ENCODE measurements around the gene BLID.

Gene BLID

DNA sequence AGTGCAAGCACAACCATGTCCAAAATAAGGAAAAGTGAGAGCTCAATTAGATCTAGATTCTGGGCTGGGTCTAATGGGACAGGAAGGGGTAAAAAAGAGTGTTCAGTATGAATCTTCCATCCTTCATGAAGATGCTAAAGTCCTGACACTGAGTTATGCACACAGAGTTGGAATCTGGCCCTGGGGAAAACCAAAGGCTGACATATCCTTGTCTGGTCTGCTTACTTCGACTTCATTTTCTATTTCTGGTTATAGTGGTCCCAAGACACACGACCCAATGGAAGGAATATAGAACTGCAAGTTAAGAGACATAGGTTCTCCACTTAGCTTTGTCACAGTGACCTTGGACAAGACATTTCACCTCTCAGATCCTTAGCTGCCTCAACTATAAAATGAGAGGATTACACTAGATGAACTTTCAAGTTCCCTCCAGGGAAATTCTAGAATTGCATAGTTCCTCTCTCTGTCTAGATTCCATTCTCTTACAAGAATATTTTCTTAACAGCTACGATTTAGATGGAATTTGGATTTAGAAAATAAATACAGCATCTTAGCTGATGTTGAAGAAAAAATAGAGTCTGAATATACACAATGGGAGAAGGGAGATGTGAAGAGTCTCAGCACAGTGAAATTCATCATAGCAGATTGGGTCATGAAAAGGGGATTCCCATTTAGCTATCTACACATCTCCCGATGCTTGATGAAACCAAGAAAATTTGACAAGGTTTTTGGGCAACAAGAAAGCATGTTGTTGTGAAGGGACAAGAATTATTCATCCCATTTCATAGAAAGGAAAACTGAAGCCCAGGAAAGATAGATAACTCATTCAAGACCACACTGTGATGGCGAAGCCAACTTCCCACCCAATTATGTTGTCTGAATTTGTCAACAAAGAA is 3.3 kb downstream of the BLID start:
- peaks cover 3% of the 10 kb centered on the region for H3K4me1 ChIP-seq (ENCODE audit: control insufficient read depth, insufficient read depth, low read length)

DNA sequence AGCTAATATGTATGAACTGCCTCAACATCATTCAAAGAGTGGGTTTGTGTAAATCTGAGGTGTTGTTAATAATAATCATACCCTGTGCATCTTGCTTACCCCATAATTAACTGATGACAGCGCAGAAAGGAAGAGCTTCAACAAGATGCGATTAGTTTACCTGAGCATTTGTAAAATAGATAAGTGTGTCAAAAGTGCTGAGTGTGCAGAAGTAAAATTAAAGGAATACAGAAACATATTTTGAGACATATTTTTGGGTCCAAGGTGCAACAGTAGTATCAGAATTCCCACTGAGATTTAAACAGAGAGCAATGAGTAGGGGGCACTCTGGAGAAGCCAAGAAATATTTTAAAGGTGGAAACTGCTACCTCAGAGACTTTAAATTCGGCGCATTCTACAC is 6.1 kb downstream of the BLID start:
- H3K4me3 ChIP-seq (ENCODE audit: low read depth, low read length): no peak overlapping the region
- H3K36me3 ChIP-seq (ENCODE audit: control insufficient read depth, insufficient read depth, low read length): no peaks in the 10 kb centered on the region
- H3K27me3 ChIP-seq (ENCODE audit: control insufficient read depth, insufficient read depth, low read length): no peaks in the 10 kb centered on the region
- no peaks in the 10 kb centered on the region for H3K9me3 ChIP-seq (ENCODE audit: control insufficient read depth, insufficient read depth, low read length)
- H3K9ac ChIP-seq (ENCODE audit: low read depth, low read length): no peak overlapping the region
- no peaks in the 10 kb centered on the region for H3K4me1 ChIP-seq (ENCODE audit: control insufficient read depth, insufficient read depth, low read length)

More for the DNA sequence above, 3.3 kb downstream of the BLID start:
- Histone ChIP-seq H3K27me3 (ENCODE audit: control insufficient read depth, insufficient read depth, low read length) (no peaks in the 10 kb centered on the region), H3K4me3 (ENCODE audit: low read depth, low read length) (no peak overlapping the region), H3K9ac (ENCODE audit: low read depth, low read length) (no peak overlapping the region), H3K9me3 (ENCODE audit: control insufficient read depth, insufficient read depth, low read length) (no peaks in the 10 kb centered on the region), H3K36me3 (ENCODE audit: control insufficient read depth, insufficient read depth, low read length) (no peaks in the 10 kb centered on the region)

DNA sequence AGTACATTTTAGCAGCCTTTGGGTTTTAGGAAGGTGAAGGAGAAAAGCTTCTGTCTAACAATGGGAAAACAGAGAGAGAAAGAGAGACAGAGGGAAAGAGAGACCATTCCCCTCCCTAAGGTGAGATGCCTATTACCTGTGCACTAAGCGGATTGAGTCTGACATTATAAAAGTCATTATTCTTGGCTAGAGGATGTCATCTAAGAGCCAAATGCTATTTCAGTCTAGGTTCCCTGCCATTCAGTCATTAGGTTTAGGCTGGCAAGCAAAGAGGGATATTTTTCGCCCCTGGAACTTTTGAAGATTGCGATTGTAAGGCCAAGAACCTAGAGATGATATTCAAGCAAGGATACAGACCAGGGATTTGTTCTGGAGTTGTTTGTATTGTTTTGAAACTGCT is 7.2 kb downstream of the BLID start:
- H3K4me3 ChIP-seq (ENCODE audit: low read depth, low read length): no peak overlapping the region
- H3K9ac ChIP-seq (ENCODE audit: low read depth, low read length): no peak overlapping the region
- no peaks in the 10 kb centered on the region for H3K27me3 ChIP-seq (ENCODE audit: control insufficient read depth, insufficient read depth, low read length)
- H3K9me3 ChIP-seq (ENCODE audit: control insufficient read depth, insufficient read depth, low read length): no peaks in the 10 kb centered on the region
- H3K36me3 ChIP-seq (ENCODE audit: control insufficient read depth, insufficient read depth, low read length): no peaks in the 10 kb centered on the region
- H3K4me1 ChIP-seq (ENCODE audit: control insufficient read depth, insufficient read depth, low read length): no peaks in the 10 kb centered on the region

DNA sequence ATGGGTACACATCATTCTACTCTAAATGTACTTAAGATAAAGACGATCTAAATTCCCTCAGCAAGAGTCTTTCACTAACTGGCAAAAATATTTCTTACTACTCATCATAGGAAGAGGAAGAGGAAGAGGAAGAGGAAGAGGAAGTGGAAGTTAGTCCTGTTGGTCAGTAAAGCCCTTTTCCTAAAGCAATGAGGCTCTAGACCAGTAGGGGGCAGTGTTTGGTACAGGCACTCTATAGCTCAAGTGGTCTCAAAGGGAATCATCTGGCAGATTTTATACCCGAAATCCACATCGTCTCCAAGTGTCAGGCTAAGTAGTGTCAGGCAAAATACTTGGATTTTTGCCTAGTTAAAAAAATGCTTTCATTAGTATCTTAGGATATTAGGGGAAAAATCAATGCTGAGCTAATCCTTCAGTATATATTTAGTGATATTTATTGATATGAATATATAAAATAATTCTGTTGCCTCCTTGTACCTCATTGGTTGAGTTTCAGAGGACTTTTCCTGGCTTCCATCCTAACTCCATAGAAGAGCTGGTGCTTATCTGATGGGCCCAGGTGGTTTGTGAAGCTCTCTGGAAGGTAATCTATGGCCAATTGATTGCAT is 7.7 kb downstream of the BLID start:
- Histone ChIP-seq H3K4me3 (ENCODE audit: low read depth, low read length) (no peak overlapping the region), H3K9me3 (ENCODE audit: control insufficient read depth, insufficient read depth, low read length) (no peaks in the 10 kb centered on the region), H3K36me3 (ENCODE audit: control insufficient read depth, insufficient read depth, low read length) (no peaks in the 10 kb centered on the region), H3K27me3 (ENCODE audit: control insufficient read depth, insufficient read depth, low read length) (no peaks in the 10 kb centered on the region), H3K9ac (ENCODE audit: low read depth, low read length) (no peak overlapping the region), H3K4me1 (ENCODE audit: control insufficient read depth, insufficient read depth, low read length) (no peaks in the 10 kb centered on the region)

DNA sequence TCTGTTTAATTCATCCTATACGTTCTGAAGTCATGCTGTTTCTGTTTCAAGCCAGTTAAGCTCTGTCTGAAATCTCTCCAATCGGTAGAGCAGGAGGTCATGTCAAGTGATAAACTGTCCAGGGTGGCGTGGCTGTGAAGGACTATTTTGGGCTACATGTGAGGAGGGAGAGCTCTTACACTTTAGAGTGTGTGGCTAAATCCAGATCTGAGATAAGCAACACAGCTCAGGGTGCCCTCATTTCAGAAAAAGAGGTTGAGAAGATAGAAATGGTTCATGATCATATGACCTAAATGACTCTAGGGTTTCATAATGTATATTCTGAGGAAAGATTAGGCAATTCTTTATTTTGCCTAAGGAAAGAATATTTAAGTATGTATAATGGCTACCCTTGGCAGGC is 8.4 kb downstream of the BLID start:
- no peaks in the 10 kb centered on the region for H3K36me3 ChIP-seq (ENCODE audit: control insufficient read depth, insufficient read depth, low read length)
- peaks cover 6% of the 10 kb centered on the region for H3K27me3 ChIP-seq (ENCODE audit: control insufficient read depth, insufficient read depth, low read length)
- no peaks in the 10 kb centered on the region for H3K4me1 ChIP-seq (ENCODE audit: control insufficient read depth, insufficient read depth, low read length)
- no peak overlapping the region for H3K9ac ChIP-seq (ENCODE audit: low read depth, low read length)
- H3K9me3 ChIP-seq (ENCODE audit: control insufficient read depth, insufficient read depth, low read length): no peaks in the 10 kb centered on the region
- no peak overlapping the region for H3K4me3 ChIP-seq (ENCODE audit: low read depth, low read length)

DNA sequence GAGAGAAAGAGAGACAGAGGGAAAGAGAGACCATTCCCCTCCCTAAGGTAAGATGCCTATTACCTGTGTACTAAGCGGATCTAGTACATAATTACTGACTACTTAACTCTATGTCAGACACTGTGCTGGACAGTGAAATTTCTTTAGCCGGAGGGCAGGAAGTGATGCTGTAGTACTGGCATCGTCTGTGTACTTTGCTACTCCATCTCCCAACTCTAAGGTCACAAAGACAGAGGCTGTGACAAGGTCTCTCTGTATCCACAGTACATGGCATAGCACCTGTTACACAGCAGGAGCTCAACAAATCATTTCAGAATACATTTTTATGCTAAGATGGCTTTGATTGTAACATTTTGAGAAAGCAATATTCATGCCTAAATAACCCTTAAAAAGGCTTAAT is 9.0 kb downstream of the BLID start:
- no peak overlapping the region for H3K9ac ChIP-seq (ENCODE audit: low read depth, low read length)
- H3K4me3 ChIP-seq (ENCODE audit: low read depth, low read length): no peak overlapping the region
- H3K9me3 ChIP-seq (ENCODE audit: control insufficient read depth, insufficient read depth, low read length): no peaks in the 10 kb centered on the region
- H3K27me3 ChIP-seq (ENCODE audit: control insufficient read depth, insufficient read depth, low read length): peaks cover 8% of the 10 kb centered on the region
- no peaks in the 10 kb centered on the region for H3K4me1 ChIP-seq (ENCODE audit: control insufficient read depth, insufficient read depth, low read length)
- no peaks in the 10 kb centered on the region for H3K36me3 ChIP-seq (ENCODE audit: control insufficient read depth, insufficient read depth, low read length)

DNA sequence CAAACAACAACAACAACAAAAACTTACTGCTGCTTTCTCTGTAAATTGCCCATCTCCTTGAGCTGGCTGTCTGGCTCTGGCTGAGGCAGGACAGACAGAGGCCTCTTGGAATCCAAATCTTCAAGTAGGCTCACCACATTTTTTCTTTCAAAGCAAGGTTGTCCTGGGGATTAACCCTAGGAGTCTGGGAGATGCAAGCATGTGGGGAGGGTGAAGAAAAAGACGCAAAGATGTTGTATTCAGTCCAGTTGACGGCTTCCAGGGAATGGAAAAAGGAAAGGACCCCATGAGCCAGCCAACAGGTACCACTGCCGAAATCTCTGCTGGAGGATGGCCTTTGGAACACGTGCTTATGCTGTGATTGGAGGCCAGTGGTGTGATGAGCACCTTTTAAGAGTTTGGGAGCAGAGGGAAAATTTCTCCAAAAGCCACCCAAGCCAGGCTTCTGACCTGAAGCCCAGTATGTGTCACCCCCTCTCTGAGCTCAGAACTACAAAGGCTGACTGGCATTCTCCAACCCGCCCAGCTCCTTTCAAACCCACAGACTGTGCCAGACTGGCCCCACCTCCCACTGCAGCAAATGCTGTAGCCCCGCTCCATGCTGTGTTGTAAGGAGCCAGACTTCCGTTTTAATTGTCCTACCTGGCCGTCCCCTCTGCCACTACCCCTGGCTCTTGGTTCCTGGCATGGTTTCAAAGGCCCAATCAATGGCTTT is 10.8 kb downstream of the BLID start:
- Histone ChIP-seq H3K27me3 (ENCODE audit: control insufficient read depth, insufficient read depth, low read length) (peaks cover 13% of the 10 kb centered on the region), H3K4me3 (ENCODE audit: low read depth, low read length) (no peak overlapping the region), H3K9ac (ENCODE audit: low read depth, low read length) (no peak overlapping the region), H3K9me3 (ENCODE audit: control insufficient read depth, insufficient read depth, low read length) (no peaks in the 10 kb centered on the region), H3K4me1 (ENCODE audit: control insufficient read depth, insufficient read depth, low read length) (peaks cover 2% of the 10 kb centered on the region), H3K36me3 (ENCODE audit: control insufficient read depth, insufficient read depth, low read length) (no peaks in the 10 kb centered on the region)

DNA sequence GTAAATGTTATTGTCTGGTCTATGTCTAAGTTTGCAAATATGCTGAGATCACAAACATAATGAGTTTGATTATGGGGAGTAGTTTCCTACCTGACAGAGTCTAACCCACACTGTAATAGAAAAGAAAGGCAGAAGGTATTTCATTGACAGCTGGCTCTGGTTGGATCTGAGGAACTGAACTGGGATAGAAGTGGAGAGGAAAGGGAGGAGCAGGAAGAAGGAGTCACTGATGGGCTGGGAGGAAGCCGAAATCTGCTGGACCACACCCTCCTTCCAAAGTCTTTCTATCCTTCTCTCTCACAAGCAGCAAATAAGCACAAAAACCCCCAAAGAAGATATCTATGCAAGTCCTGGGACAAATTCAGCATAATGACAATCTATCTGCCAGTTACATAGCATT is 11.7 kb downstream of the BLID start:
- Histone ChIP-seq H3K9ac (ENCODE audit: low read depth, low read length) (no peak overlapping the region), H3K9me3 (ENCODE audit: control insufficient read depth, insufficient read depth, low read length) (no peaks in the 10 kb centered on the region), H3K36me3 (ENCODE audit: control insufficient read depth, insufficient read depth, low read length) (no peaks in the 10 kb centered on the region), H3K4me3 (ENCODE audit: low read depth, low read length) (no peak overlapping the region), H3K4me1 (ENCODE audit: control insufficient read depth, insufficient read depth, low read length) (peaks cover 5% of the 10 kb centered on the region), H3K27me3 (ENCODE audit: control insufficient read depth, insufficient read depth, low read length) (peaks cover 22% of the 10 kb centered on the region)

DNA sequence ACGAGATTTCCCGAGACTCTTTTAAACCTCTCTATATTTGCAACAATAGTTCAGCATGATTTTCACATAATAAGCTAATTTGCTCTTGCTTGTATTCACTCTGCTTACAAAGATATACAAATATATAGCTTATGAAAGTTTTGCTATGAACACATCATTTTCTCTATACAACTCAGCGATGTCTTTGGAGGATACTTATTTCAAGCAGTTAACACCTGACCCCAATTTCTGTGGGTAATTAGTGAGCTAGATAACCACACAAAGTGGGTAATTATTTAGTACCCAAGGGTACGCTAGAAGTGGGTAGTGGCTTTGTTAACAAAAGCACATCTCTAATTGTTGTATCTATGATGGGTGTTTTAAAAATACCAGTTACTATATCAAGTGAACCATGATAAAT is 12.3 kb downstream of the BLID start:
- Histone ChIP-seq H3K4me3 (ENCODE audit: low read depth, low read length) (no peak overlapping the region), H3K36me3 (ENCODE audit: control insufficient read depth, insufficient read depth, low read length) (no peaks in the 10 kb centered on the region), H3K9ac (ENCODE audit: low read depth, low read length) (no peak overlapping the region), H3K4me1 (ENCODE audit: control insufficient read depth, insufficient read depth, low read length) (peaks cover 5% of the 10 kb centered on the region), H3K9me3 (ENCODE audit: control insufficient read depth, insufficient read depth, low read length) (no peaks in the 10 kb centered on the region), H3K27me3 (ENCODE audit: control insufficient read depth, insufficient read depth, low read length) (peaks cover 28% of the 10 kb centered on the region)

DNA sequence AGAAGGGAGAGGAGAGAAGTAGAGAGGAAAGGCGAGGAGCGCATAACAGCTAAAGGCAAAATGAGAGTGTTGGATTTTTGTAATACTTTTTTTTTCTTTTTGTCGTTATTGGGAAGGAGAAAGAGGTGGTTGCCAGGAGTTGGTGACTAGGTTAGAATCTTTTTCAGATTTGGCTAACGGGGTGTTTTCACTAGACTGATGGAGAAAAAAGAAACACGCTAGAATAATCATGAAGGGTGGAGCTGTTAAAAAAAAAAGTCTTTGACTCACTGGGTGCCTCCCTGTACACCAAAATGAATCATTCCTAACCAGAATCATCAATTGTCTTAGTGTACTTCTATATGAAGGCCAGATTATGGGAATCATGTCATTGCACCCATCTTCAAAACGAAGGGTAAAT is 12.7 kb downstream of the BLID start:
- H3K27me3 ChIP-seq (ENCODE audit: control insufficient read depth, insufficient read depth, low read length): peaks cover 32% of the 10 kb centered on the region
- H3K4me1 ChIP-seq (ENCODE audit: control insufficient read depth, insufficient read depth, low read length): peaks cover 5% of the 10 kb centered on the region
- no peaks in the 10 kb centered on the region for H3K36me3 ChIP-seq (ENCODE audit: control insufficient read depth, insufficient read depth, low read length)
- no peaks in the 10 kb centered on the region for H3K9me3 ChIP-seq (ENCODE audit: control insufficient read depth, insufficient read depth, low read length)
- H3K4me3 ChIP-seq (ENCODE audit: low read depth, low read length): no peak overlapping the region
- H3K9ac ChIP-seq (ENCODE audit: low read depth, low read length): no peak overlapping the region

DNA sequence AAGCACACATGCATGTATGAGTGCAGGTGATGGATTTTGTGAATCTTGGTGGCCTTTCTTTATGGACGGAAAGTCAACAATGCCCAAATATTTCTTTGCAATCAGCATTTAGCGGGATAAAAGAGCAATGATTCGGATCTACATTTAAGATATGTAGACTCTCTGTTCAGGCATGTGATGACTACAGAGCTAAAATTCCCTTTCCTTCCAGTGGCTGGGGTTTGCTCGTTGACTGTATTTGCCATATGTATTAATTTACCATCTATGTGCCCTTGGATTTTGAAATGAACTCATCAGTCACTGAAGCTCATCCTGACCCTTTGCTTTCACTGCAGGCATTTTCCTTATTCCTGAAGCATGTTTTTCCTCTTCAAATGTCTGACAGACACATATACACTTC is 13.6 kb downstream of the BLID start:
- no peaks in the 10 kb centered on the region for H3K36me3 ChIP-seq (ENCODE audit: control insufficient read depth, insufficient read depth, low read length)
- no peaks in the 10 kb centered on the region for H3K9me3 ChIP-seq (ENCODE audit: control insufficient read depth, insufficient read depth, low read length)
- peaks cover 5% of the 10 kb centered on the region for H3K4me1 ChIP-seq (ENCODE audit: control insufficient read depth, insufficient read depth, low read length)
- H3K27me3 ChIP-seq (ENCODE audit: control insufficient read depth, insufficient read depth, low read length): peaks cover 40% of the 10 kb centered on the region
- H3K9ac ChIP-seq (ENCODE audit: low read depth, low read length): no peak overlapping the region
- H3K4me3 ChIP-seq (ENCODE audit: low read depth, low read length): no peak overlapping the region

All from iPS-15b (cell line).